ENCODE results near the gene COP1. TPM values are rescaled to one million over a fixed set of nuclear protein-coding genes. Genes with fewer than 3 reads are reported as not detected.
A peak's percentile ranks its signal among the peaks of the same experiment; 100 is the strongest.

The COP1 gene
- total and polyA plus RNA-seq, 2 of the 13 experiments (the other 11 are each of a cell fraction or from before 2014, with no cell fraction given), result 20.5 to 51.3 TPM

GRCh38 chr1:176149939-176150807 lies 56.9 kb downstream of the COP1 start (continued):
- TF ChIP-seq ZMYM4 (CRISPR knock-in tag; IDR thresholded peaks at IDR 0.05), result peak; percentile 85

GRCh38 chr1:176144526-176144925 lies 62.6 kb downstream of the COP1 start:
- BruUV-seq (replicated peaks), result no TSS peak
- peaks cover 55% of the 10 kb centered on the region for H3K79me2 ChIP-seq (ENCODE audit: insufficient read depth, low read length)
- in situ Hi-C loops (cut with HindIII; ENCODE audit: extremely low pct_ligation_motif_present, low pct_unique_long_range_greater_than_20kb) (no loop called here), intact Hi-C loops (cut with micrococcal nuclease; ENCODE audit: unreplicated experiment) (no loop called here)
- H3K27me3 ChIP-seq (ENCODE audit: control insufficient read depth in 1 of 2, insufficient read depth in 2 of 2, low read length in 2 of 2), result no peaks in the 10 kb centered on the region
- no peak for FAIRE-seq
- peaks cover 21% of the 10 kb centered on the region for H3K4me1 ChIP-seq (ENCODE audit: insufficient read depth, low read length)
- no peak for ATAC-seq
- 0 out of 2 replicates have a peak, but pooled peaks cover 3% of the 10 kb centered on the region for H3K9me3 ChIP-seq (ENCODE audit: low read length)
- no peak overlapping the region for H3K9ac ChIP-seq (ENCODE audit: insufficient read depth, low read depth, low read length)
- H3K36me3 ChIP-seq (replicated peaks in 1 of 2; ENCODE audit: control insufficient read depth in 1 of 2, insufficient read depth in 2 of 2, low read length in 2 of 2), result peaks cover 5 to 7% of the 10 kb centered on the region in 2 experiments; a peak in 2 of 5 replicates
- WGBS (ENCODE audit: low lambda C conversion rate), result 96% methylated on average over 2 of the region's 2 CpGs
- DNase-seq (ENCODE audit: low spot score), result no peak
- ChIA-PET CTCF (ENCODE audit: low intra/inter-chr PET ratio, low total read pairs) (no interaction called here), POLR2A (no interaction called here)
- no peak overlapping the region for H2AFZ ChIP-seq (ENCODE audit: low read length)
- no peak overlapping the region for H3K27ac ChIP-seq (ENCODE audit: extremely low read length, insufficient read depth, low read length)
- H4K20me1 ChIP-seq (ENCODE audit: insufficient read depth, low read length), result no peaks in the 10 kb centered on the region
- H3K4me3 ChIP-seq (replicated peaks in 1 of 3; ENCODE audit: insufficient read depth in 1 of 3, low read depth in 2 of 3, low read length in 3 of 3), result no peak overlapping the region
- no peak overlapping the region for H3K4me2 ChIP-seq (ENCODE audit: low read depth, low read length)
- no peak for TF ChIP-seq ZNF274 (CRISPR knock-in tag; IDR thresholded peaks at IDR 0.05)
- TF ChIP-seq HNRNPLL (IDR thresholded peaks at IDR 0.05; ENCODE audit: low read depth, low read length, poor library complexity, severe bottlenecking), result no peak
- TF ChIP-seq ZFP90 (CRISPR knock-in tag; IDR thresholded peaks at IDR 0.05; ENCODE audit: borderline replicate concordance), result no peak
- TF ChIP-seq YEATS4 (CRISPR knock-in tag; IDR thresholded peaks at IDR 0.05; ENCODE audit: borderline replicate concordance), result no peak
- no peak for TF ChIP-seq ZFP36 (IDR thresholded peaks at IDR 0.05; ENCODE audit: borderline replicate concordance, low read depth, low read length, partially characterized antibody)
- no peak for TF ChIP-seq ZKSCAN8 (CRISPR knock-in tag; IDR thresholded peaks at IDR 0.05; ENCODE audit: borderline replicate concordance)
- TF ChIP-seq, protein P1, sequence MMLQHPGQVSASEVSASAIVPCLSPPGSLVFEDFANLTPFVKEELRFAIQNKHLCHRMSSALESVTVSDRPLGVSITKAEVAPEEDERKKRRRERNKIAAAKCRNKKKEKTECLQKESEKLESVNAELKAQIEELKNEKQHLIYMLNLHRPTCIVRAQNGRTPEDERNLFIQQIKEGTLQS (CRISPR knock-in tag; IDR thresholded peaks at IDR 0.05), result no peak
- no peak for TF ChIP-seq SALL2 (CRISPR knock-in tag; IDR thresholded peaks at IDR 0.05)
- TF ChIP-seq ZNF615 (CRISPR knock-in tag; IDR thresholded peaks at IDR 0.05; ENCODE audit: borderline replicate concordance), result no peak
- no peak for TF ChIP-seq TAF1 (CRISPR knock-in tag; IDR thresholded peaks at IDR 0.05)
- no peak for TF ChIP-seq RFX1 (IDR thresholded peaks at IDR 0.05)

All from HepG2 (cell line).